Hematopoietic multipotent progenitor cell treated with erythropoietin and hydrocortisone succinate and interleukin-3 and kit ligand, for 15 days (in vitro differentiated cells): ENCODE data around the gene F7.
"Not testable (repeated sequence)": the region's sequence is repeated elsewhere in the genome, so short reads cannot be mapped to it uniquely, and the experiment has no call there.

Experiments used
- DNase-seq: peaks from one replicate; pipeline ENCODE4 v3.0.0-alpha.2; 2015; ENCODE audit warnings: low spot score

F7 gene

GRCh38 chr13:113102302-113102701 is 3.3 kb upstream of the F7 start:
- not testable (repeated sequence) for DNase-seq

GRCh38 chr13:113102727-113103126 is 2.9 kb upstream of the F7 start:
- no peak for DNase-seq

- DNase-seq: no peak
These were observed 1.9 kb upstream of the F7 start for GRCh38 chr13:113103646-113104045.

- DNase-seq: no peak
These were observed 396 bp downstream of the F7 start for GRCh38 chr13:113105921-113106452.

- no peak for DNase-seq
These were observed 1.2 kb downstream of the F7 start for GRCh38 chr13:113106711-113107351.

- DNase-seq: not testable (repeated sequence)
These were observed 2.9 kb downstream of the F7 start for GRCh38 chr13:113108521-113108920.

- no peak for DNase-seq
These were observed 3.8 kb downstream of the F7 start for GRCh38 chr13:113109151-113110047.

- DNase-seq: no peak
These were observed 4.7 kb downstream of the F7 start for GRCh38 chr13:113110048-113110851.

- no peak for DNase-seq
These were observed 5.3 kb downstream of the F7 start for GRCh38 chr13:113110852-113111315.

GRCh38 chr13:113111821-113112220 is 6.2 kb downstream of the F7 start:
- DNase-seq: not testable (repeated sequence)

- not testable (repeated sequence) for DNase-seq
These were observed 6.9 kb downstream of the F7 start for GRCh38 chr13:113112475-113112874.

- DNase-seq: no peak
These were observed 7.6 kb downstream of the F7 start for GRCh38 chr13:113112893-113113845.

GRCh38 chr13:113113846-113114271 is 8.3 kb downstream of the F7 start:
- no peak for DNase-seq

- DNase-seq: no peak
These were observed 9.1 kb downstream of the F7 start for GRCh38 chr13:113114511-113115362.

- DNase-seq: no peak
These were observed 10.0 kb downstream of the F7 start for GRCh38 chr13:113115363-113116205.

- no peak for DNase-seq
These were observed 10.7 kb downstream of the F7 start for GRCh38 chr13:113116206-113116800.

GRCh38 chr13:113116871-113117271 is 11.3 kb downstream of the F7 start:
- no peak for DNase-seq

GRCh38 chr13:113117335-113117872 is 11.8 kb downstream of the F7 start:
- no peak for DNase-seq
